Smooth muscle cell (in vitro differentiated cells): Measurements from ENCODE around the gene JAGN1. TPM values are rescaled to one million over a fixed set of nuclear protein-coding genes. Genes with fewer than 3 reads are reported as not detected.
"Not testable (repeated sequence)": the region's sequence is repeated elsewhere in the genome, so short reads cannot be mapped to it uniquely, and the experiment has no call there.

ENCODE experiments used
- DNase-seq: peaks from one replicate; lab custom pipeline; 2025; ENCODE audit not compliant: unreplicated experiment; lab: John Stamatoyannopoulos, UW
- H2AFZ ChIP-seq: fragments of 200-600 bp; sonication (generic); 2 replicates; pipeline ENCODE4 v1.6.0; 2016; ENCODE audit warnings: antibody characterized with exemption, low read depth, mild to moderate bottlenecking
- H3F3A ChIP-seq: fragments of 200-600 bp; sonication (generic); 2 replicates; pipeline ENCODE4 v1.6.0; 2017; ENCODE audit warnings: antibody characterized with exemption, low read depth
- H3K27ac ChIP-seq: fragments of 200-600 bp; sonication (generic); 2 replicates; pipeline ENCODE4 v1.5.1; 2016; ENCODE audit warnings: low read depth, mild to moderate bottlenecking
- H3K27me3 ChIP-seq: fragments of 200-600 bp; sonication (generic); 2 replicates; pipeline ENCODE4 v1.6.1; 2016; ENCODE audit warnings: low read depth, mild to moderate bottlenecking
- H3K36me3 ChIP-seq: fragments of 200-600 bp; sonication (generic); 2 replicates; pipeline ENCODE4 v1.5.1; 2016; ENCODE audit warnings: low read depth
- H3K4me1 ChIP-seq: fragments of 200-600 bp; sonication (generic); 2 replicates; pipeline ENCODE4 v1.5.1; 2016; ENCODE audit warnings: low read depth
- H3K4me2 ChIP-seq: fragments of 200-600 bp; sonication (generic); 2 replicates; pipeline ENCODE4 v1.6.0; 2016; ENCODE audit warnings: mild to moderate bottlenecking
- H3K4me3 ChIP-seq: fragments of 200-600 bp; sonication (generic); 2 replicates; pipeline ENCODE4 v1.5.1; 2016; ENCODE audit warnings: mild to moderate bottlenecking
- H3K79me2 ChIP-seq: fragments of 200-600 bp; sonication (generic); 2 replicates; pipeline ENCODE4 v1.6.0; 2016; ENCODE audit warnings: low read depth, mild to moderate bottlenecking
- H3K9ac ChIP-seq: fragments of 200-600 bp; sonication (generic); 2 replicates; pipeline ENCODE4 v1.6.0; 2016; ENCODE audit warnings: low read depth
- H3K9me3 ChIP-seq: fragments of 200-600 bp; sonication (generic); replicated peaks from 2 replicates; pipeline ENCODE4 v1.5.1; 2016; ENCODE audit warnings: low read depth
- H4K20me1 ChIP-seq: fragments of 200-600 bp; sonication (generic); 2 replicates; pipeline ENCODE4 v1.6.0; 2016; ENCODE audit warnings: low read depth
- WGBS: methylation state at CpG from one replicate; pipeline ENCODE4 v1.1.7; 2016; ENCODE audit warnings: low lambda C conversion rate; 5-methylcytosine and 5-hydroxymethylcytosine counted together
- polyA plus RNA-seq: library from polyadenylated mRNA; unstranded; fragments of >200 nt; fragmentation: Nextera tagmentation; extraction: Ambion mirVana; gene quantifications from 2 replicates; pipeline ENCODE4 v1.2.1, GENCODE V29; 2016
- total RNA-seq: library from RNA; depleted of rRNA; stranded (reverse); fragments of >200 nt; gene quantifications from 2 replicates; pipeline ENCODE4 v1.2.3, GENCODE V29; 2014
- TF ChIP-seq, protein P1 (sequence below): fragments of 200-600 bp; sonication (generic); IDR thresholded peaks from 2 replicates; pipeline ENCODE4 v1.5.1; 2017; ENCODE audit warnings: borderline replicate concordance, mild to moderate bottlenecking, antibody characterized with exemption; ENCODE audit not compliant: insufficient read depth, poor library complexity, severe bottlenecking

The JAGN1 gene
- total and polyA plus RNA-seq, 2 experiments from 2014 or later: 36.8 to 37.3 TPM

GRCh38 chr3:9897408-9898372, 7.3 kb downstream of the JAGN1 start:
- H3K4me2 ChIP-seq: no peak overlapping the region
- WGBS: 79% methylated on average over 4 of the region's 4 CpGs
- no peak overlapping the region for H2AFZ ChIP-seq
- no peaks in the 10 kb centered on the region for H3K27me3 ChIP-seq
- peaks cover 3% of the 10 kb centered on the region for H3K79me2 ChIP-seq
- no peaks in the 10 kb centered on the region for H3K9me3 ChIP-seq
- H4K20me1 ChIP-seq: no peaks in the 10 kb centered on the region
- no peaks in the 10 kb centered on the region for H3K36me3 ChIP-seq
- no peak overlapping the region for H3K27ac ChIP-seq
- TF ChIP-seq, protein P1, sequence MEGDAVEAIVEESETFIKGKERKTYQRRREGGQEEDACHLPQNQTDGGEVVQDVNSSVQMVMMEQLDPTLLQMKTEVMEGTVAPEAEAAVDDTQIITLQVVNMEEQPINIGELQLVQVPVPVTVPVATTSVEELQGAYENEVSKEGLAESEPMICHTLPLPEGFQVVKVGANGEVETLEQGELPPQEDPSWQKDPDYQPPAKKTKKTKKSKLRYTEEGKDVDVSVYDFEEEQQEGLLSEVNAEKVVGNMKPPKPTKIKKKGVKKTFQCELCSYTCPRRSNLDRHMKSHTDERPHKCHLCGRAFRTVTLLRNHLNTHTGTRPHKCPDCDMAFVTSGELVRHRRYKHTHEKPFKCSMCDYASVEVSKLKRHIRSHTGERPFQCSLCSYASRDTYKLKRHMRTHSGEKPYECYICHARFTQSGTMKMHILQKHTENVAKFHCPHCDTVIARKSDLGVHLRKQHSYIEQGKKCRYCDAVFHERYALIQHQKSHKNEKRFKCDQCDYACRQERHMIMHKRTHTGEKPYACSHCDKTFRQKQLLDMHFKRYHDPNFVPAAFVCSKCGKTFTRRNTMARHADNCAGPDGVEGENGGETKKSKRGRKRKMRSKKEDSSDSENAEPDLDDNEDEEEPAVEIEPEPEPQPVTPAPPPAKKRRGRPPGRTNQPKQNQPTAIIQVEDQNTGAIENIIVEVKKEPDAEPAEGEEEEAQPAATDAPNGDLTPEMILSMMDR: no peak
- H3K4me3 ChIP-seq: no peak overlapping the region
- no peaks in the 10 kb centered on the region for H3F3A ChIP-seq
- H3K4me1 ChIP-seq: peaks cover 3% of the 10 kb centered on the region
- H3K9ac ChIP-seq: no peak overlapping the region
- DNase-seq: no peak

- no peak overlapping the region for H3K27ac ChIP-seq
- peaks cover 3% of the 10 kb centered on the region for H3K4me1 ChIP-seq
Observed at GRCh38 chr3:9898467-9899241, 8.2 kb downstream of the JAGN1 start.

GRCh38 chr3:9899289-9899791, 8.9 kb downstream of the JAGN1 start:
- TF ChIP-seq, protein P1: no peak
- Histone ChIP-seq H3K4me2 (no peak overlapping the region), H3F3A (no peaks in the 10 kb centered on the region), H3K4me1 (peaks cover 3% of the 10 kb centered on the region), H3K27me3 (no peaks in the 10 kb centered on the region), H3K9me3 (no peaks in the 10 kb centered on the region), H3K4me3 (no peak overlapping the region), H4K20me1 (no peaks in the 10 kb centered on the region), H3K36me3 (no peaks in the 10 kb centered on the region), H3K27ac (no peak overlapping the region), H3K79me2 (peaks cover 3% of the 10 kb centered on the region), H2AFZ (no peak overlapping the region), H3K9ac (no peak overlapping the region)
- no peak for DNase-seq
- 61% methylated on average over 3 of the region's 3 CpGs for WGBS

More at GRCh38 chr3:9898467-9899241, 8.2 kb downstream of the JAGN1 start:
- H3F3A ChIP-seq: no peaks in the 10 kb centered on the region
- H3K27me3 ChIP-seq: no peaks in the 10 kb centered on the region
- TF ChIP-seq, protein P1: no peak
- H3K36me3 ChIP-seq: no peaks in the 10 kb centered on the region
- no peak for DNase-seq
- no peaks in the 10 kb centered on the region for H4K20me1 ChIP-seq
- H2AFZ ChIP-seq: no peak overlapping the region
- H3K9ac ChIP-seq: no peak overlapping the region
- no peak overlapping the region for H3K4me3 ChIP-seq
- H3K4me2 ChIP-seq: no peak overlapping the region
- no peaks in the 10 kb centered on the region for H3K9me3 ChIP-seq
- peaks cover 3% of the 10 kb centered on the region for H3K79me2 ChIP-seq
- 91% methylated on average over 8 of the region's 8 CpGs for WGBS

GRCh38 chr3:9900965-9901415, 10.6 kb downstream of the JAGN1 start:
- not testable (repeated sequence) for DNase-seq, H3K36me3 ChIP-seq, H2AFZ ChIP-seq, H3F3A ChIP-seq, H3K9ac ChIP-seq, H3K4me1 ChIP-seq, H3K9me3 ChIP-seq, H3K4me2 ChIP-seq, H3K79me2 ChIP-seq, H3K27ac ChIP-seq, H4K20me1 ChIP-seq, H3K27me3 ChIP-seq, H3K4me3 ChIP-seq
- 100% methylated on average over 6 of the region's 6 CpGs for WGBS
